AG04450 (cell line): ENCODE results near the gene SNAPC1. TPM values are rescaled to one million over a fixed set of nuclear protein-coding genes. Genes with fewer than 3 reads are reported as not detected.

Experiments used
- CTCF ChIA-PET: fragments of 300-600, 350-600 bp; formaldehyde crosslinking; extraction: SDS; loops from one replicate; lab custom pipeline; 2022; ENCODE audit warnings: antibody characterized with exemption, inconsistent platforms; lab: Charles Lee
- POLR2A ChIA-PET: fragments of 350-600 bp; formaldehyde crosslinking; extraction: SDS; loops from one replicate; lab custom pipeline; 2021; ENCODE audit warnings: antibody characterized with exemption, inconsistent platforms; lab: Yijun Ruan, JAX
- DNase-seq: peaks from one replicate; pipeline ENCODE4 v3.0.0-alpha.2; 2011; ENCODE audit warnings: low read depth, low spot score
- H3K27ac ChIP-seq: one replicate; pipeline ENCODE4 v1.5.1; 2012; ENCODE audit warnings: low read depth, low read length, control low read depth
- H3K27me3 ChIP-seq: one replicate; pipeline ENCODE4 v1.6.0; 2012; ENCODE audit warnings: low read length; ENCODE audit not compliant: control insufficient read depth, insufficient read depth
- H3K4me3 ChIP-seq: 2 replicates; pipeline ENCODE4 v1.5.1; 2011; ENCODE audit warnings: mild to moderate bottlenecking, low read depth, low read length, control low read depth
- H3K9me3 ChIP-seq: 2 replicates; pipeline ENCODE4 v1.5.1; 2012; ENCODE audit warnings: low read length; ENCODE audit not compliant: control insufficient read depth, insufficient read depth
- polyA minus RNA-seq: library from RNA; depleted of rRNA, polyadenylated mRNA; stranded (reverse); fragments of >200 nt; gene quantifications from 2 replicates; pipeline ENCODE4 v1.2.3, GENCODE V29; 2011; rRNA and poly(A)+ RNA removed
- polyA plus RNA-seq: library from polyadenylated mRNA; depleted of rRNA; stranded (reverse); fragments of >200 nt; gene quantifications from 2 replicates; pipeline ENCODE4 v1.2.3, GENCODE V29; 2011; rRNA removed
- TF ChIP-seq, protein P1 (sequence below): IDR thresholded peaks from 2 replicates; pipeline ENCODE4 v1.5.1; 2011; ENCODE audit warnings: low read depth, low read length, control low read depth, inconsistent platforms

The SNAPC1 gene, protein sequence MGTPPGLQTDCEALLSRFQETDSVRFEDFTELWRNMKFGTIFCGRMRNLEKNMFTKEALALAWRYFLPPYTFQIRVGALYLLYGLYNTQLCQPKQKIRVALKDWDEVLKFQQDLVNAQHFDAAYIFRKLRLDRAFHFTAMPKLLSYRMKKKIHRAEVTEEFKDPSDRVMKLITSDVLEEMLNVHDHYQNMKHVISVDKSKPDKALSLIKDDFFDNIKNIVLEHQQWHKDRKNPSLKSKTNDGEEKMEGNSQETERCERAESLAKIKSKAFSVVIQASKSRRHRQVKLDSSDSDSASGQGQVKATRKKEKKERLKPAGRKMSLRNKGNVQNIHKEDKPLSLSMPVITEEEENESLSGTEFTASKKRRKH
- polyA plus RNA-seq: 11.3 and 18.6 TPM in 2 replicates
- polyA minus RNA-seq: 2.9 and 4.9 TPM in 2 replicates

DNA sequence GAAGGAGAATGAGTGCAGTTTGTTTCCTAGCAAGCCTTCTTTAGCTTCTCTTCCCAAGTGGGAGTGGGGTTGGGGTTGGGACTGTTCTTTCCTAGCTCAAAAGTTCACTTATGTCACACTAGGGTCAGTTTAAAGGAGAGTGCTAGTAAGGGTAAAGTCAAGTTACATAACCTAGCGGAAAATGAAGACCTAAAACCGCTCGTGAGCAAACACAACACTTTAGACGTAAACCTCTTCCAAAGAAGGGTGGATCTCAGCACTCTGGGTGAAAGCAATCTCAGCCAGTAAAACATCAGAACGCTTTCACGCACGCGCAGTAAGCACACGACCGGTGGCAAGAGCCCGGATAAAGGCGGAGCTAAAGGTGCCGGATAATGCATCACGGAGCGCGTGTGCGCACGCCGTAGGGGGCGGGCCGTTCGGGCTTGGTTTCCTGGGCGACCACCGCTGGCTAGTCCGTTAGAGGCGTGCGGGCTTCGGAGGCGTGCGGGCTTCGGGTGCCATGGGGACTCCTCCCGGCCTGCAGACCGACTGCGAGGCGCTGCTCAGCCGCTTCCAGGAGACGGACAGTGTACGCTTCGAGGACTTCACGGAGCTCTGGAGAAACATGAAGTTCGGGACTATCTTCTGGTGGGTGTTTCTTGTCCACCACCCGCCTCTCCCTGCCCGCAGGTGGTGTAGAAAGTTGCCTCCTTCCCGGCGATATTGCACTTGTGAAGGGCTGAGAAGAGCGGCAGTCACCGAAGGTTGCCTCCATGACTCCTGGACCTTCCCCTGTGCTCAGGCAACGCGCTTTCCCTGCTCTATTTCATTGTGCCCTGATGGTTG, at the start of gene SNAPC1:
TSS of gene SNAPC1 (plus strand) at position 462 of the 828 bp plus-strand sequence. CDS start at position 503, 41 bp downstream.
- ChIA-PET POLR2A (interaction anchor here (0.5 to 1.2 kb wide), 10 partner anchors 9 to 395 kb away, joined by 3 to 8 read pairs (median 4); partner anchors contain the start of gene HIF1A), CTCF (interaction anchor here (0.9 to 1.6 kb wide), 3 partner anchors 75 to 292 kb away, joined by 3 to 10 read pairs (median 3); no protein-coding TSS in a partner anchor)
- Histone ChIP-seq H3K27ac (peak within 1 kb of the TSS; percentile 58), H3K4me3 (peak within 1 kb of the TSS; percentile 95), H3K9me3 (no peaks in the 10 kb centered on the region), H3K27me3 (no peaks in the 10 kb centered on the region)
- TF ChIP-seq, protein P1, sequence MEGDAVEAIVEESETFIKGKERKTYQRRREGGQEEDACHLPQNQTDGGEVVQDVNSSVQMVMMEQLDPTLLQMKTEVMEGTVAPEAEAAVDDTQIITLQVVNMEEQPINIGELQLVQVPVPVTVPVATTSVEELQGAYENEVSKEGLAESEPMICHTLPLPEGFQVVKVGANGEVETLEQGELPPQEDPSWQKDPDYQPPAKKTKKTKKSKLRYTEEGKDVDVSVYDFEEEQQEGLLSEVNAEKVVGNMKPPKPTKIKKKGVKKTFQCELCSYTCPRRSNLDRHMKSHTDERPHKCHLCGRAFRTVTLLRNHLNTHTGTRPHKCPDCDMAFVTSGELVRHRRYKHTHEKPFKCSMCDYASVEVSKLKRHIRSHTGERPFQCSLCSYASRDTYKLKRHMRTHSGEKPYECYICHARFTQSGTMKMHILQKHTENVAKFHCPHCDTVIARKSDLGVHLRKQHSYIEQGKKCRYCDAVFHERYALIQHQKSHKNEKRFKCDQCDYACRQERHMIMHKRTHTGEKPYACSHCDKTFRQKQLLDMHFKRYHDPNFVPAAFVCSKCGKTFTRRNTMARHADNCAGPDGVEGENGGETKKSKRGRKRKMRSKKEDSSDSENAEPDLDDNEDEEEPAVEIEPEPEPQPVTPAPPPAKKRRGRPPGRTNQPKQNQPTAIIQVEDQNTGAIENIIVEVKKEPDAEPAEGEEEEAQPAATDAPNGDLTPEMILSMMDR: no peak
- peak; percentile 97 for DNase-seq

- H3K27me3 ChIP-seq: no peaks in the 10 kb centered on the region
- 0 out of 2 replicates have a peak, but pooled peaks cover under 1% of the 10 kb centered on the region for H3K9me3 ChIP-seq
- no peak for DNase-seq
- no peak overlapping the region for H3K4me3 ChIP-seq
- ChIA-PET POLR2A (interaction anchor here (0.6 kb wide), 1 partner anchor 12 kb away, joined by 10 read pairs; no protein-coding TSS in a partner anchor), CTCF (interaction anchor here (0.9 to 1.5 kb wide), 2 partner anchors 244 to 251 kb away, joined by 4 to 5 read pairs; no protein-coding TSS in a partner anchor)
- TF ChIP-seq, protein P1: no peak
- H3K27ac ChIP-seq: no peak overlapping the region
These were observed 48.3 kb upstream of the SNAPC1 start for GRCh38 chr14:61713724-61714437.

- Histone ChIP-seq H3K27ac (no peak overlapping the region), H3K4me3 (no peak overlapping the region), H3K27me3 (no peaks in the 10 kb centered on the region), H3K9me3 (no peaks in the 10 kb centered on the region)
- TF ChIP-seq, protein P1: no peak
- ChIA-PET POLR2A (no interaction called here), CTCF (interaction anchor here (0.7 to 1.0 kb wide), 2 partner anchors 13 to 121 kb away, joined by 3 to 4 read pairs; no protein-coding TSS in a partner anchor)
- DNase-seq: no peak
These were observed 45.3 kb upstream of the SNAPC1 start for GRCh38 chr14:61716956-61717355.

DNA sequence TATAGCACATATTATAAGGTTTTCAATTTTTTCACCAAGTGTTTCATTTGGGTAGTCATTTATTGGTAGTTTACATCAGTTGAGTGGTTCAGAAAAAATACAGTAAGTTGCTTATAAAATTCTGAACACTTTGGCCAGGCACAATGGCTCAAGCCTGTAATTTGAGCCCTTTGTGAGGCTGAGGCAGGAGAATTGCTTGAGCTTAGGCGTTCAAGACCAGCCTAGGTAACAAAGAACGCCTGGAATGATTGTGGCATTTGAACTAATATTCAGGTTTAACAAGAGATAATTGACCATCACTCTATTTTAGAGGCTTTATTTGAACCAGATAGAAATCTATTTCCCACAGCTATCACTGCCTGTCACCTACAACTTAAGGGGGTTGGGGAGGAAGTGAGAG, 44.2 kb upstream of the SNAPC1 start:
- H3K27ac ChIP-seq: no peak overlapping the region
- CTCF ChIA-PET: interaction anchor here (2.2 to 3.8 kb wide), 2 partner anchors 21 to 257 kb away, joined by 4 to 14 read pairs; no protein-coding TSS in a partner anchor
- no peaks in the 10 kb centered on the region for H3K27me3 ChIP-seq
- H3K4me3 ChIP-seq: no peak overlapping the region
- TF ChIP-seq, protein P1: no peak
- H3K9me3 ChIP-seq: no peaks in the 10 kb centered on the region
- POLR2A ChIA-PET: no interaction called here
- DNase-seq: no peak
